Right atrium auricular region (tissue), 2 donors: ENCODE measurements around the gene FER. TPM values are rescaled to one million over a fixed set of nuclear protein-coding genes. Genes with fewer than 3 reads are reported as not detected.

Experiments used
- DNase-seq: peaks from one replicate; pipeline ENCODE4 v3.0.0-alpha.2; 2019; ENCODE audit warnings: low spot score
- H3K27ac ChIP-seq, 2 donors: fragments of 200-600 bp; sonication (generic); 1 replicate in 1 of 2; 2 replicates in 1 of 2; pipeline ENCODE4 v1.5.1; 2016 to 2019
- H3K27me3 ChIP-seq, 2 donors: fragments of 200-600 bp; sonication (generic); one replicate each; pipeline versions ENCODE4 v1.5.1 to v1.6.0; 2017 to 2019
- H3K36me3 ChIP-seq: fragments of 200-600 bp; sonication (generic); one replicate; pipeline ENCODE4 v1.5.1; 2016
- H3K4me1 ChIP-seq, 2 donors: fragments of 200-600 bp; sonication (generic); one replicate each; pipeline versions ENCODE4 v1.5.1 to v1.6.0; 2017 to 2019
- H3K4me3 ChIP-seq, 2 donors: fragments of 200-600 bp; sonication (generic); 1 replicate in 1 of 2; 2 replicates in 1 of 2; pipeline ENCODE4 v1.5.1; 2017 to 2019; ENCODE audit warnings: mild to moderate bottlenecking in 1 of 2, moderate library complexity in 1 of 2
- H3K9me3 ChIP-seq, 2 donors: fragments of 200-600 bp; sonication (generic); one replicate each; pipeline ENCODE4 v1.5.1; 2019
- total RNA-seq, 2 donors: library from RNA; depleted of rRNA; stranded (reverse); fragments of >200 nt; gene quantifications; one replicate each; pipeline ENCODE4 v1.1.0, GENCODE V29; 2016
- TF ChIP-seq, protein P1 (sequence below), 2 donors: fragments of 200-600 bp; sonication (generic); IDR thresholded peaks; one replicate each; pipeline ENCODE4 v1.5.1; 2019; ENCODE audit warnings: antibody characterized with exemption in 2 of 2

FER gene
- total RNA-seq, 2 donors from 2014 or later, result 10.6 to 12.9 TPM

- DNase-seq, result no peak
- no peaks in the 10 kb centered on the region for H3K9me3 ChIP-seq
- H3K4me1 ChIP-seq, result peaks cover 0 to 9% of the 10 kb centered on the region in 2 donors
- peaks cover 7% of the 10 kb centered on the region for H3K36me3 ChIP-seq
- TF ChIP-seq, protein P1, sequence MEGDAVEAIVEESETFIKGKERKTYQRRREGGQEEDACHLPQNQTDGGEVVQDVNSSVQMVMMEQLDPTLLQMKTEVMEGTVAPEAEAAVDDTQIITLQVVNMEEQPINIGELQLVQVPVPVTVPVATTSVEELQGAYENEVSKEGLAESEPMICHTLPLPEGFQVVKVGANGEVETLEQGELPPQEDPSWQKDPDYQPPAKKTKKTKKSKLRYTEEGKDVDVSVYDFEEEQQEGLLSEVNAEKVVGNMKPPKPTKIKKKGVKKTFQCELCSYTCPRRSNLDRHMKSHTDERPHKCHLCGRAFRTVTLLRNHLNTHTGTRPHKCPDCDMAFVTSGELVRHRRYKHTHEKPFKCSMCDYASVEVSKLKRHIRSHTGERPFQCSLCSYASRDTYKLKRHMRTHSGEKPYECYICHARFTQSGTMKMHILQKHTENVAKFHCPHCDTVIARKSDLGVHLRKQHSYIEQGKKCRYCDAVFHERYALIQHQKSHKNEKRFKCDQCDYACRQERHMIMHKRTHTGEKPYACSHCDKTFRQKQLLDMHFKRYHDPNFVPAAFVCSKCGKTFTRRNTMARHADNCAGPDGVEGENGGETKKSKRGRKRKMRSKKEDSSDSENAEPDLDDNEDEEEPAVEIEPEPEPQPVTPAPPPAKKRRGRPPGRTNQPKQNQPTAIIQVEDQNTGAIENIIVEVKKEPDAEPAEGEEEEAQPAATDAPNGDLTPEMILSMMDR (IDR thresholded peaks at IDR 0.05), result no peak
- no peak overlapping the region for H3K4me3 ChIP-seq
- H3K27me3 ChIP-seq, result no peaks in the 10 kb centered on the region
- H3K27ac ChIP-seq, result no peak overlapping the region
Observed at GRCh38 chr5:109186759-109187158, 439.1 kb downstream of the FER start.

GRCh38 chr5:109191153-109191558 lies 443.5 kb downstream of the FER start:
- TF ChIP-seq, protein P1 (IDR thresholded peaks at IDR 0.05), result no peak
- Histone ChIP-seq H3K4me1 (peaks cover 0 to 11% of the 10 kb centered on the region in 2 donors), H3K36me3 (peaks cover 7% of the 10 kb centered on the region), H3K27me3 (no peaks in the 10 kb centered on the region), H3K4me3 (no peak overlapping the region), H3K9me3 (no peaks in the 10 kb centered on the region), H3K27ac (no peak overlapping the region)
- DNase-seq, result no peak

DNA sequence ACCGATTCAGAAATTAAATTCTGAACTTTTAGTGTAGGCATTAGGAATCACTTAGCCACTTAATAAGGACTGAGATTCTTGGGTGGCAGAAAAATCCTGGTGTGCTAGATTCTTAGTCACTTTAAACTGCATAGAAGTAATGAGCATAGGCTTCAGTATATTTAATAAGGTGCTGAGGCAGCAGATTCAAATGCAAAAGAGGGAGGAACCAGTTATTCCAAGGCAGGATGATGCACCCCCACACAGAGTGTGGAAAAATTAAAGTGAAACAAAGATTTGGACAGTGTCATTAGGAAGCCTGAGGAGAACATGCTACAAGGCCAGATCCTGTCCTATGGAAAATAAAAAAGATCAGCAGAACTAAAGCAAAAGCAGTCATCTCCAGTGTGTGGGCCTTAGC lies 444.3 kb downstream of the FER start:
- Histone ChIP-seq H3K4me3 (no peak overlapping the region), H3K9me3 (no peaks in the 10 kb centered on the region), H3K4me1 (peaks cover 0 to 11% of the 10 kb centered on the region in 2 donors), H3K36me3 (peaks cover 7% of the 10 kb centered on the region), H3K27ac (no peak overlapping the region), H3K27me3 (no peaks in the 10 kb centered on the region)
- TF ChIP-seq, protein P1 (IDR thresholded peaks at IDR 0.05), result no peak
- no peak for DNase-seq

DNA sequence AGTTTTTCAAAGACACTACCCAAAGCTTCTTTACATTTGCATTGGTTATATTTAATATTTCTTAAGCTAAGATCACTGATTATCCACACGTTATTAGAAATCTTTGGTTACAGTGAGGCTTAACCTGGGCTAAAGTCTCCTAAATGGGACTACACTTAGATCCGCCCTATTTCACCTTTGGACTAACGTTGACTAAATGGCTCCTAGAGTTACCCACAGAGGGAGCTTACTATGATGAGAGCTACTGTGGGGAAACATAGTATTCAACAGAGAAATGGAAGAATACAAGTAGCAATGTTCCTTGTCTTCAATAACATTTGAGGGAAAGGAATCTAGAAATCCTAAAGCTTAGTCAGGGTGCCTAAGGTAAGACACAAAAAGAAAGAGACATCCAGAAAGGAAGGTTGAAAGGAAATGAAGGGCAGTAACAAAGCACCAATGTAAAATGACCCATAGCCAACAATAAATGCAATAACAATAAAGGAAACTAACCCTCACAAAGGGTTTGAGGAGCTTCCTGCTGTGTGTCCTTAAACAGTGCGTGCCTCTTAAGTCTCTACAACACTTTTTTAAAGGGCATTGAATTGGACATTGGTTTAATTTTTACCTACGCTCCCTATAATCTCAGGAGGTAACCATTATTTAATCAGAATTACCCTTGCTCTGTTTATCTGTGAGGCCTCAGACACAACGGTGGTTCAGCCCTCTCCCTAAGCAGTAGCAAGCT lies 445.0 kb downstream of the FER start:
- no peaks in the 10 kb centered on the region for H3K27me3 ChIP-seq
- H3K4me3 ChIP-seq, result no peak overlapping the region
- no peak overlapping the region for H3K27ac ChIP-seq
- H3K9me3 ChIP-seq, result no peaks in the 10 kb centered on the region
- no peak for DNase-seq
- H3K36me3 ChIP-seq, result peaks cover 7% of the 10 kb centered on the region
- H3K4me1 ChIP-seq, result peaks cover 0 to 11% of the 10 kb centered on the region in 2 donors
- TF ChIP-seq, protein P1 (IDR thresholded peaks at IDR 0.05), result no peak

GRCh38 chr5:109195667-109196066 lies 448.0 kb downstream of the FER start:
- TF ChIP-seq, protein P1 (IDR thresholded peaks at IDR 0.05), result no peak

More at GRCh38 chr5:109195667-109196066, 448.0 kb downstream of the FER start:
- no peak overlapping the region for H3K4me3 ChIP-seq
- H3K36me3 ChIP-seq, result no peaks in the 10 kb centered on the region
- no peak for DNase-seq
- no peak overlapping the region for H3K27ac ChIP-seq
- H3K4me1 ChIP-seq, result peaks cover 0 to 11% of the 10 kb centered on the region in 2 donors
- H3K9me3 ChIP-seq, result no peaks in the 10 kb centered on the region
- no peaks in the 10 kb centered on the region for H3K27me3 ChIP-seq
